Testis (tissue), 3 donors: ENCODE data around the gene KHDC4. TPM values are rescaled to one million over a fixed set of nuclear protein-coding genes. Genes with fewer than 3 reads are reported as not detected.

ENCODE experiments used
- DNase-seq: peaks from one replicate; pipeline ENCODE4 v3.0.0-alpha.2; 2019
- H3K27ac ChIP-seq, 2 donors: fragments of 200-600 bp; sonication (generic); one replicate each; pipeline ENCODE4 v1.5.1; 2019
- H3K27me3 ChIP-seq: fragments of 200-600 bp; sonication (generic); one replicate; pipeline ENCODE4 v1.5.1; 2019
- H3K36me3 ChIP-seq: fragments of 200-600 bp; sonication (generic); one replicate; pipeline ENCODE4 v1.5.1; 2017; ENCODE audit warnings: low read depth; ENCODE audit errors: missing control alignments
- H3K4me1 ChIP-seq: fragments of 200-600 bp; sonication (generic); one replicate; pipeline ENCODE4 v1.5.1; 2019
- H3K4me3 ChIP-seq, 2 donors: fragments of 200-600 bp; sonication (generic); one replicate each; pipeline ENCODE4 v1.5.1; 2017 to 2019
- H3K9me3 ChIP-seq: fragments of 200-600 bp; sonication (generic); one replicate; pipeline ENCODE4 v1.5.1; 2017
- POLR2A ChIP-seq: fragments of 450-650 bp; IDR thresholded peaks from one replicate; pipeline ENCODE4 v1.6.1; 2017; ENCODE audit warnings: antibody characterized with exemption, mild to moderate bottlenecking, moderate library complexity
- WGBS, 2 donors: methylation state at CpG; one replicate each; pipeline ENCODE4 v1.1.5; 2018; 5-methylcytosine and 5-hydroxymethylcytosine counted together
- intact Hi-C: fragments of 100-400 bp; cut with DNase I; formaldehyde crosslinking; loops from one replicate; pipeline ENCODE4 v1.15.1; 2023; ENCODE audit warnings: low total_unique reads
- polyA plus RNA-seq: library from polyadenylated mRNA; stranded (reverse); fragments of 350-450 nt; fragmentation: Illumina TruSeq; extraction: RNeasy Lipid Tissue Mini Kit (QIAGEN cat#74804); gene quantifications from one replicate; pipeline ENCODE4 v1.2.3, GENCODE V29; 2014; ENCODE audit warnings: low read depth, low replicate concordance; ENCODE audit not compliant: insufficient read depth
- total RNA-seq, 2 donors: library from RNA; depleted of rRNA; stranded (reverse); fragments of >200 nt; gene quantifications; one replicate each; pipeline ENCODE4 v1.2.3, GENCODE V29; 2016
- TF ChIP-seq, protein P1 (sequence below), 3 experiments: fragments of 450-650 bp in 2 of 3; fragments of 200-600 bp in 1 of 3; sonication (generic) in 1 of 3; IDR thresholded peaks; one replicate each; pipeline ENCODE4 v1.5.1; 2016 to 2019; ENCODE audit warnings: antibody characterized with exemption in 3 of 3, mild to moderate bottlenecking in 2 of 3, moderate library complexity in 1 of 3

KHDC4 gene
- total and polyA plus RNA-seq, 3 donors from 2014 or later: 45.5 to 95.3 (median 84.5) TPM

DNA sequence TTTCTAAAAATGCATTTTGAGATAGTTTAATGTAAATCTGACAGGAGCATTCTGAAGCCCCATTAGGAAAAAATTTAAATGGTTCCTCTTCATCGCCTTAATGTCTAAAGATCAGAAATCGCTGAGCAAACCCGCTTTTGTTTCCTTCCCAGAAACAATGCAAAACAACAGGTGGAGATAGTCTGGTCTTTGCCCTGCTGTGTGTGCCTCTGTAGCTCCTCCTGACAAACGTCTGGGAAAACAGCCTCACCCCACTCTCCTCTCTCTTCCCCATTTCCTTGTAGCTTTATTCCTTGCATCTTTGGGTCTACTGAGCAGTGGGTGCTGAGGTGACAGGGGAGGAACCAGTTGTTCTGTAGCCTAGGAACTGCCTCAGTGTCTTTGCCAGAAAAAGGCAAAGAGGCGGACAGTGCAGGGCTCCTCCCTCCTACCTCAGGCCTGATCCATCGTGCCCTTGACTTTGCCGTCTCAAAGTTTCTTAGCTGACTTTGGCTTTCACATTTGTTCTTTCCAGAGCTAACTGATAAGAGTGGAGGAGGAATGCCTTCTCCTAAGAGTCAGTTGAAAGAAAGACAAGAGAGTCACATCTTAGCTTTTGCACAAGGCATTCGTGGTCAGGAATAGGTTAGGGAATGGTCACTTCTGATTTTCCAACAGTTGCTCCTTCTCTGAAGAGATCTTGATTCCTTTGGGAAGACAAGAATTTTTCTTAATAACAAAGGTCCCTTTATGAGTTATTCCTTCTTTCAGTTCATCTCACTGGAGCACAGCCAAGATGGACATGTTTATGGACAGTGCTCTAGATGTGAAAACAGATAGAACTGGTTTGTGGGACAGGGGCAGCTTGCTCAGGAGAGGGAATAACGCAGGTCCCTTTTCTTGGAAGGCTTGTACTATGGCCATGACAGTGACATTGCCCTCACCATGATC lies 49.9 kb downstream of the KHDC4 start:
- H3K27ac ChIP-seq: peak overlapping the region; percentile 59 to 67
- no peaks in the 10 kb centered on the region for H3K9me3 ChIP-seq
- TF ChIP-seq, protein P1, sequence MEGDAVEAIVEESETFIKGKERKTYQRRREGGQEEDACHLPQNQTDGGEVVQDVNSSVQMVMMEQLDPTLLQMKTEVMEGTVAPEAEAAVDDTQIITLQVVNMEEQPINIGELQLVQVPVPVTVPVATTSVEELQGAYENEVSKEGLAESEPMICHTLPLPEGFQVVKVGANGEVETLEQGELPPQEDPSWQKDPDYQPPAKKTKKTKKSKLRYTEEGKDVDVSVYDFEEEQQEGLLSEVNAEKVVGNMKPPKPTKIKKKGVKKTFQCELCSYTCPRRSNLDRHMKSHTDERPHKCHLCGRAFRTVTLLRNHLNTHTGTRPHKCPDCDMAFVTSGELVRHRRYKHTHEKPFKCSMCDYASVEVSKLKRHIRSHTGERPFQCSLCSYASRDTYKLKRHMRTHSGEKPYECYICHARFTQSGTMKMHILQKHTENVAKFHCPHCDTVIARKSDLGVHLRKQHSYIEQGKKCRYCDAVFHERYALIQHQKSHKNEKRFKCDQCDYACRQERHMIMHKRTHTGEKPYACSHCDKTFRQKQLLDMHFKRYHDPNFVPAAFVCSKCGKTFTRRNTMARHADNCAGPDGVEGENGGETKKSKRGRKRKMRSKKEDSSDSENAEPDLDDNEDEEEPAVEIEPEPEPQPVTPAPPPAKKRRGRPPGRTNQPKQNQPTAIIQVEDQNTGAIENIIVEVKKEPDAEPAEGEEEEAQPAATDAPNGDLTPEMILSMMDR (IDR thresholded peaks at IDR 0.05): no peak
- no peak for TF ChIP-seq POLR2A
- WGBS, 2 donors: 37 to 60% methylated on average over 9 of the region's 9 CpGs
- H3K27me3 ChIP-seq: no peaks in the 10 kb centered on the region
- peaks cover 13% of the 10 kb centered on the region for H3K4me1 ChIP-seq
- peak; percentile 75 for DNase-seq
- no peaks in the 10 kb centered on the region for H3K36me3 ChIP-seq
- intact Hi-C loops: no loop called here
- H3K4me3 ChIP-seq: no peak overlapping the region

DNA sequence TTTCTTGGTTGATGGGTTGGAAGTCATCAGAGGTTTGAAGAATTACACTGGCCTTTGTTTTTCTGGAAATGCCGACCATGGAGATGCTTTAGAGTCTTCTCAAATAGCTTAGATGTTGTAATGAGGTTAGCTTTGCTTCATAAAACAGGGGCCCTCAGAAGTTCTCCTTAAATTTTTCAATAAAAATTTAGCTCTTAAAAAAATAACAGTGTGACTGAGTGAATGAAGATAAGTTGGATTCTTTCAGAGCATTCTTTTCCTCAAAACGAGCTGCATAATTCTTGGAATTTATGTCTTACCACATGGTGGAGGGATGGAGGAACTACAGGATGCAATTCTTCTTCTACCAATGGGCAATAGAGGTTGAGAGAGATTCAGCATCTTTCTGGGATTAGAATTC lies 51.4 kb downstream of the KHDC4 start:
- no peaks in the 10 kb centered on the region for H3K36me3 ChIP-seq
- intact Hi-C loops: no loop called here
- no peak for TF ChIP-seq POLR2A
- TF ChIP-seq, protein P1 (IDR thresholded peaks at IDR 0.05): no peak
- H3K9me3 ChIP-seq: no peaks in the 10 kb centered on the region
- H3K27me3 ChIP-seq: no peaks in the 10 kb centered on the region
- H3K4me3 ChIP-seq: no peak overlapping the region
- H3K4me1 ChIP-seq: peaks cover 13% of the 10 kb centered on the region
- H3K27ac ChIP-seq: peak overlapping the region in 1 of 2 donors; percentile 67
- no peak for DNase-seq
- 65% methylated on average over 2 of the region's 2 CpGs for WGBS, 2 donors

DNA sequence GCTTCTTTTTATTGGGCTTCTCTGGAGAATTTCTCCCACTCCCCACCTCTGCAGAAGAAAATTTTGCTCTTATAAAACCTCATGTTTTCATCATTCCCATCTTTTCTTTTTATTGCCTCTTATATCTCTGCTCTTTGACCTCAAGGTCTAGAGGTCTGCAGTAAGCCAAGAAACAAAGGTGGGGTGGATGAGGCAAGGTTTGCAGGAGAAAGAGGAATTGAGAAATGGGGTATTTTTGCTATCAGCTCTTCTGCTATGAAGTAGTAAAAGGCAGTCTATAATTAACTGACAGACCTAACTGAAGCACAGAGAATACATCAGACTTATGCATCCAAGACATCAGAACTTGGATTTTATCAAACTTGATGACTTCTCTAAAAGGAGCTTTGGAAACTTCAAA lies 52.0 kb downstream of the KHDC4 start:
- DNase-seq: no peak
- no peaks in the 10 kb centered on the region for H3K27me3 ChIP-seq
- no peak for TF ChIP-seq POLR2A
- TF ChIP-seq, protein P1 (IDR thresholded peaks at IDR 0.05): no peak
- H3K4me3 ChIP-seq: no peak overlapping the region
- H3K36me3 ChIP-seq: no peaks in the 10 kb centered on the region
- peaks cover 13% of the 10 kb centered on the region for H3K4me1 ChIP-seq
- H3K9me3 ChIP-seq: no peaks in the 10 kb centered on the region
- intact Hi-C loops: no loop called here
- H3K27ac ChIP-seq: no peak overlapping the region

DNA sequence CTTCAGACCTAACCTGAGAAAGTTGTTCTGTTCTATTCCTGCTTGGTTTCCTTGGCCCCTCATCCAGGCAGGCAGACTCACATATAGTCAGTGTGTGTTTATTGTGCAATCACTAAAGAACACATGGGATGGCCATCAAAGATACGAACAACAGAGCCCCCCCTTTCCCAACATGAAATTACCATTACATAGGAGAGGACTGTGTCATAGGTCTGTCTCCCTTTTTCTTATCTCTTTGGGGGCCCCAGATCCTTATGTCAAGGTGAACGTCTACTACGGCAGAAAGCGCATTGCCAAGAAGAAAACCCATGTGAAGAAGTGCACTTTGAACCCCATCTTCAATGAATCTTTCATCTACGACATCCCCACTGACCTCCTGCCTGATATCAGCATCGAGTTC lies 53.3 kb downstream of the KHDC4 start:
- 82 to 85% methylated on average over 6 of the region's 6 CpGs for WGBS, 2 donors
- no peaks in the 10 kb centered on the region for H3K36me3 ChIP-seq

More for the DNA sequence above, 53.3 kb downstream of the KHDC4 start:
- no peak overlapping the region for H3K27ac ChIP-seq
- no peak overlapping the region for H3K4me3 ChIP-seq
- TF ChIP-seq, protein P1 (IDR thresholded peaks at IDR 0.05): no peak
- TF ChIP-seq POLR2A: no peak
- H3K27me3 ChIP-seq: no peaks in the 10 kb centered on the region
- peaks cover 13% of the 10 kb centered on the region for H3K4me1 ChIP-seq
- intact Hi-C loops: no loop called here
- DNase-seq: no peak
- H3K9me3 ChIP-seq: no peaks in the 10 kb centered on the region
